Measurements from ENCODE around the gene NLRP12.

Gene NLRP12

DNA sequence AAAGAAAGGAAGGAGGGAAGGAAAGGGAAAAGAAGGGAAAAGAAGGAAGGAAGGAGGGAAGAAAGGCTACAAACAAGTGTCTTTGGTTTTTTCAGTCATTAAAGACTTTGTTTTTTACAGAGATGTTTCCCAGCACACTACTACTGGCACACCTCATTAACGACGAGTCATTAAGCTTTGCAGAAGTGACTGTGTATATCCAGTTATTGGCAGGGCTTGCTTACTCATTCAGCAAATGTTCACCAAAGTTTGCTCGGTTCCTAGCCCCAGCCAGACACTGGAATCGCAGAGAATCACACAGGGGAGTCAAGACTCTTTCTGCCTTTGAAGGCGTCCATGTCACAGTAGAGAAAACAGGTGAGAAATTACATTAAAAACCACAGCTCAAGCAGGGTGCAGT is 4.3 kb downstream of the NLRP12 start:
- H3K4me1 ChIP-seq (ENCODE audit: control insufficient read depth, insufficient read depth, low read length) = no peaks in the 10 kb centered on the region
- TF ChIP-seq PRDM1 (tag by site-specific recombination; IDR thresholded peaks at IDR 0.05) = peak; percentile 20; the same call in 1 of the 2 replicates
- TF ChIP-seq, protein P1, sequence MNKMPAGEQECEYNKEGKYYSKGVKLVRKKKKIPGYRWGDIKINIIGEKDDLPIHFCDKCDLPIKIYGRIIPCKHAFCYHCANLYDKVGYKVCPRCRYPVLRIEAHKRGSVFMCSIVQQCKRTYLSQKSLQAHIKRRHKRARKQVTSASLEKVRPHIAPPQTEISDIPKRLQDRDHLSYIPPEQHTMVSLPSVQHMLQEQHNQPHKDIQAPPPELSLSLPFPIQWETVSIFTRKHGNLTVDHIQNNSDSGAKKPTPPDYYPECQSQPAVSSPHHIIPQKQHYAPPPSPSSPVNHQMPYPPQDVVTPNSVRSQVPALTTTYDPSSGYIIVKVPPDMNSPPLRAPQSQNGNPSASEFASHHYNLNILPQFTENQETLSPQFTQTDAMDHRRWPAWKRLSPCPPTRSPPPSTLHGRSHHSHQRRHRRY (tag by site-specific recombination; IDR thresholded peaks at IDR 0.05) = no peak
- TF ChIP-seq ZFHX2 (tag by site-specific recombination; conservative IDR thresholded peaks at IDR 0.05) = no peak
- no peak for TF ChIP-seq ZNF24 (tag by site-specific recombination; IDR thresholded peaks at IDR 0.05)
- no peaks in the 10 kb centered on the region for H3K36me3 ChIP-seq (ENCODE audit: control insufficient read depth in 2 of 2, insufficient read depth in 1 of 2, low read length in 2 of 2)
- H3K4me3 ChIP-seq (ENCODE audit: low read depth, low read length) = no peak overlapping the region
- CTCF ChIA-PET = interaction anchor here (1.5 to 3.2 kb wide), 2 partner anchors 11 to 26 kb away, joined by 5 to 13 read pairs; no protein-coding TSS in a partner anchor
- POLR2A ChIA-PET = no interaction called here
- no peaks in the 10 kb centered on the region for H3K9me3 ChIP-seq (ENCODE audit: control insufficient read depth, insufficient read depth, low read depth, low read length)
- H3K27ac ChIP-seq (ENCODE audit: extremely low read depth, low read depth, low read length) = no peak overlapping the region

DNA sequence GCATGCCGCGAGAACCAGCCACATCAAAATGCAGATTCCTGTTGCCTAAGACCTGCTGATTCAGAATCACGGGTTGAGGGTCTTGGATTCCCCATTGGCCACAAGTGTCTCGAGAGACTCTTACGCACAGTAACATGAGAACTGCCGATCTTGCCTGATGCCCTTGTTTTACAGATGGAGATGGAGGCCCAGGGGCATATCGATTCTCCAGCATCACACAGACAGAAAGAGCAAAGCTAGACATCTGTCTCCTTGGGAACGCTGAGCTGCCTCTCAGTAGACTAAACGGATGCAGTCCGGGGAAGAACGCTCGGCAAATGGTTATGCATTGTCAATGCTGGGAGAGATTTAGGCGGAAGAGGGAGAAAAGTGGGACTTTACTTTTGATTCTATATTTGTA is 5.4 kb downstream of the NLRP12 start:
- H3K4me1 ChIP-seq (ENCODE audit: control insufficient read depth, insufficient read depth, low read length) = no peaks in the 10 kb centered on the region
- no peaks in the 10 kb centered on the region for H3K9me3 ChIP-seq (ENCODE audit: control insufficient read depth, insufficient read depth, low read depth, low read length)
- H3K4me3 ChIP-seq (ENCODE audit: low read depth, low read length) = no peak overlapping the region
- POLR2A ChIA-PET = no interaction called here
- no peaks in the 10 kb centered on the region for H3K36me3 ChIP-seq (ENCODE audit: control insufficient read depth in 2 of 2, insufficient read depth in 1 of 2, low read length in 2 of 2)
- no peak overlapping the region for H3K27ac ChIP-seq (ENCODE audit: extremely low read depth, low read depth, low read length)
- TF ChIP-seq ZNF155 (tag by site-specific recombination; IDR thresholded peaks at IDR 0.05) (no peak), ZNF514 (tag by site-specific recombination; IDR thresholded peaks at IDR 0.05) (no peak), ZNF626 (tag by site-specific recombination; IDR thresholded peaks at IDR 0.05) (no peak), ZSCAN23 (tag by site-specific recombination; IDR thresholded peaks at IDR 0.05) (no peak), ZFP3 (tag by site-specific recombination; IDR thresholded peaks at IDR 0.05; ENCODE audit: low read depth) (no peak), ZNF394 (tag by site-specific recombination; IDR thresholded peaks at IDR 0.05; ENCODE audit: borderline replicate concordance) (no peak), KLF10 (tag by site-specific recombination; IDR thresholded peaks at IDR 0.05) (no peak), ZNF416 (tag by site-specific recombination; IDR thresholded peaks at IDR 0.05) (no peak), ZFHX2 (tag by site-specific recombination; conservative IDR thresholded peaks at IDR 0.05) (no peak), ZBTB20 (tag by site-specific recombination; IDR thresholded peaks at IDR 0.05) (no peak)
- TF ChIP-seq, protein P2, sequence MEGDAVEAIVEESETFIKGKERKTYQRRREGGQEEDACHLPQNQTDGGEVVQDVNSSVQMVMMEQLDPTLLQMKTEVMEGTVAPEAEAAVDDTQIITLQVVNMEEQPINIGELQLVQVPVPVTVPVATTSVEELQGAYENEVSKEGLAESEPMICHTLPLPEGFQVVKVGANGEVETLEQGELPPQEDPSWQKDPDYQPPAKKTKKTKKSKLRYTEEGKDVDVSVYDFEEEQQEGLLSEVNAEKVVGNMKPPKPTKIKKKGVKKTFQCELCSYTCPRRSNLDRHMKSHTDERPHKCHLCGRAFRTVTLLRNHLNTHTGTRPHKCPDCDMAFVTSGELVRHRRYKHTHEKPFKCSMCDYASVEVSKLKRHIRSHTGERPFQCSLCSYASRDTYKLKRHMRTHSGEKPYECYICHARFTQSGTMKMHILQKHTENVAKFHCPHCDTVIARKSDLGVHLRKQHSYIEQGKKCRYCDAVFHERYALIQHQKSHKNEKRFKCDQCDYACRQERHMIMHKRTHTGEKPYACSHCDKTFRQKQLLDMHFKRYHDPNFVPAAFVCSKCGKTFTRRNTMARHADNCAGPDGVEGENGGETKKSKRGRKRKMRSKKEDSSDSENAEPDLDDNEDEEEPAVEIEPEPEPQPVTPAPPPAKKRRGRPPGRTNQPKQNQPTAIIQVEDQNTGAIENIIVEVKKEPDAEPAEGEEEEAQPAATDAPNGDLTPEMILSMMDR (tag by site-specific recombination; IDR thresholded peaks at IDR 0.05) = no peak
- TF ChIP-seq, protein P3, sequence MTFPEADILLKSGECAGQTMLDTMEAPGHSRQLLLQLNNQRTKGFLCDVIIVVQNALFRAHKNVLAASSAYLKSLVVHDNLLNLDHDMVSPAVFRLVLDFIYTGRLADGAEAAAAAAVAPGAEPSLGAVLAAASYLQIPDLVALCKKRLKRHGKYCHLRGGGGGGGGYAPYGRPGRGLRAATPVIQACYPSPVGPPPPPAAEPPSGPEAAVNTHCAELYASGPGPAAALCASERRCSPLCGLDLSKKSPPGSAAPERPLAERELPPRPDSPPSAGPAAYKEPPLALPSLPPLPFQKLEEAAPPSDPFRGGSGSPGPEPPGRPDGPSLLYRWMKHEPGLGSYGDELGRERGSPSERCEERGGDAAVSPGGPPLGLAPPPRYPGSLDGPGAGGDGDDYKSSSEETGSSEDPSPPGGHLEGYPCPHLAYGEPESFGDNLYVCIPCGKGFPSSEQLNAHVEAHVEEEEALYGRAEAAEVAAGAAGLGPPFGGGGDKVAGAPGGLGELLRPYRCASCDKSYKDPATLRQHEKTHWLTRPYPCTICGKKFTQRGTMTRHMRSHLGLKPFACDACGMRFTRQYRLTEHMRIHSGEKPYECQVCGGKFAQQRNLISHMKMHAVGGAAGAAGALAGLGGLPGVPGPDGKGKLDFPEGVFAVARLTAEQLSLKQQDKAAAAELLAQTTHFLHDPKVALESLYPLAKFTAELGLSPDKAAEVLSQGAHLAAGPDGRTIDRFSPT (tag by site-specific recombination; IDR thresholded peaks at IDR 0.05) = no peak
- CTCF ChIA-PET = no interaction called here

DNA sequence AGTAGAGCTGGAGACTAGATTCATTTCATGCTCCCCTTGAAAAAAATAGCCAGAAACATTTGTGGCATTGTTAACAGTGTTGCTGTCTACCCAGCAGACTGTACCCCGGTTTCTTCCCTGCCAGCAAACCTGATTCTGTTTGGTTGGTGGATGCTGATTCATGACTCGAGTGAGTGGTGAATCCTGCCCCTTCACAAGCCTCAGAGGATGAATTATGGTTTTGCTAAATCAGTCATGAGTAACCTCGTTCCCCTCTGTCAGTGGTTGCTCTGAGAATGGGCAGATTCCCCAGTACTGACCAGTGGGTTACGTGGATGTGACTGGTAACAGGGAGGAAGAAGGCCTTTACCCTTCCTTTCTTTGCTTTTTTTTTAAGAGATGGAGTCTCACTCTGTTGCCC is 10.1 kb downstream of the NLRP12 start:
- ChIA-PET CTCF (interaction anchor here (0.9 to 2.9 kb wide), 3 partner anchors 13 to 210 kb away, joined by 4 to 13 read pairs (median 6); no protein-coding TSS in a partner anchor), POLR2A (no interaction called here)
- Histone ChIP-seq H3K4me3 (ENCODE audit: low read depth, low read length) (no peak overlapping the region), H3K4me1 (ENCODE audit: control insufficient read depth, insufficient read depth, low read length) (no peaks in the 10 kb centered on the region), H3K36me3 (ENCODE audit: control insufficient read depth in 2 of 2, insufficient read depth in 1 of 2, low read length in 2 of 2) (no peaks in the 10 kb centered on the region), H3K9me3 (ENCODE audit: control insufficient read depth, insufficient read depth, low read depth, low read length) (no peaks in the 10 kb centered on the region), H3K27ac (ENCODE audit: extremely low read depth, low read depth, low read length) (no peak overlapping the region)
- TF ChIP-seq WT1 (tag by site-specific recombination; IDR thresholded peaks at IDR 0.05) (no peak), SP7 (tag by site-specific recombination; IDR thresholded peaks at IDR 0.05) (no peak), ZNF776 (tag by site-specific recombination; IDR thresholded peaks at IDR 0.05; ENCODE audit: borderline replicate concordance) (no peak), ZNF664 (tag by site-specific recombination; IDR thresholded peaks at IDR 0.05) (no peak), ZFP37 (tag by site-specific recombination; IDR thresholded peaks at IDR 0.05) (no peak), REPIN1 (tag by site-specific recombination; IDR thresholded peaks at IDR 0.05; ENCODE audit: low read depth) (no peak), YY2 (tag by site-specific recombination; IDR thresholded peaks at IDR 0.05) (no peak), ZNF133 (tag by site-specific recombination; IDR thresholded peaks at IDR 0.05) (no peak), FEZF1 (tag by site-specific recombination; IDR thresholded peaks at IDR 0.05) (no peak)
- TF ChIP-seq, protein P4, sequence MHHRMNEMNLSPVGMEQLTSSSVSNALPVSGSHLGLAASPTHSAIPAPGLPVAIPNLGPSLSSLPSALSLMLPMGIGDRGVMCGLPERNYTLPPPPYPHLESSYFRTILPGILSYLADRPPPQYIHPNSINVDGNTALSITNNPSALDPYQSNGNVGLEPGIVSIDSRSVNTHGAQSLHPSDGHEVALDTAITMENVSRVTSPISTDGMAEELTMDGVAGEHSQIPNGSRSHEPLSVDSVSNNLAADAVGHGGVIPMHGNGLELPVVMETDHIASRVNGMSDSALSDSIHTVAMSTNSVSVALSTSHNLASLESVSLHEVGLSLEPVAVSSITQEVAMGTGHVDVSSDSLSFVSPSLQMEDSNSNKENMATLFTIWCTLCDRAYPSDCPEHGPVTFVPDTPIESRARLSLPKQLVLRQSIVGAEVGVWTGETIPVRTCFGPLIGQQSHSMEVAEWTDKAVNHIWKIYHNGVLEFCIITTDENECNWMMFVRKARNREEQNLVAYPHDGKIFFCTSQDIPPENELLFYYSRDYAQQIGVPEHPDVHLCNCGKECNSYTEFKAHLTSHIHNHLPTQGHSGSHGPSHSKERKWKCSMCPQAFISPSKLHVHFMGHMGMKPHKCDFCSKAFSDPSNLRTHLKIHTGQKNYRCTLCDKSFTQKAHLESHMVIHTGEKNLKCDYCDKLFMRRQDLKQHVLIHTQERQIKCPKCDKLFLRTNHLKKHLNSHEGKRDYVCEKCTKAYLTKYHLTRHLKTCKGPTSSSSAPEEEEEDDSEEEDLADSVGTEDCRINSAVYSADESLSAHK (tag by site-specific recombination; IDR thresholded peaks at IDR 0.05) = no peak
- TF ChIP-seq, protein P5, sequence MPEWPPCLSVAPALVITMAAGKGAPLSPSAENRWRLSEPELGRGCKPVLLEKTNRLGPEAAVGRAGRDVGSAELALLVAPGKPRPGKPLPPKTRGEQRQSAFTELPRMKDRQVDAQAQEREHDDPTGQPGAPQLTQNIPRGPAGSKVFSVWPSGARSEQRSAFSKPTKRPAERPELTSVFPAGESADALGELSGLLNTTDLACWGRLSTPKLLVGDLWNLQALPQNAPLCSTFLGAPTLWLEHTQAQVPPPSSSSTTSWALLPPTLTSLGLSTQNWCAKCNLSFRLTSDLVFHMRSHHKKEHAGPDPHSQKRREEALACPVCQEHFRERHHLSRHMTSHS (tag by site-specific recombination; IDR thresholded peaks at IDR 0.05) = no peak
